Central memory CD4-positive, alpha-beta T cell (primary cell): ENCODE measurements around the gene AP1S1.
"Not testable (repeated sequence)": the region's sequence is repeated elsewhere in the genome, so short reads cannot be mapped to it uniquely, and the experiment has no call there.

Experiments
- DNase-seq: peaks from one replicate; pipeline ENCODE4 v3.0.0; 2022

Gene AP1S1

DNA sequence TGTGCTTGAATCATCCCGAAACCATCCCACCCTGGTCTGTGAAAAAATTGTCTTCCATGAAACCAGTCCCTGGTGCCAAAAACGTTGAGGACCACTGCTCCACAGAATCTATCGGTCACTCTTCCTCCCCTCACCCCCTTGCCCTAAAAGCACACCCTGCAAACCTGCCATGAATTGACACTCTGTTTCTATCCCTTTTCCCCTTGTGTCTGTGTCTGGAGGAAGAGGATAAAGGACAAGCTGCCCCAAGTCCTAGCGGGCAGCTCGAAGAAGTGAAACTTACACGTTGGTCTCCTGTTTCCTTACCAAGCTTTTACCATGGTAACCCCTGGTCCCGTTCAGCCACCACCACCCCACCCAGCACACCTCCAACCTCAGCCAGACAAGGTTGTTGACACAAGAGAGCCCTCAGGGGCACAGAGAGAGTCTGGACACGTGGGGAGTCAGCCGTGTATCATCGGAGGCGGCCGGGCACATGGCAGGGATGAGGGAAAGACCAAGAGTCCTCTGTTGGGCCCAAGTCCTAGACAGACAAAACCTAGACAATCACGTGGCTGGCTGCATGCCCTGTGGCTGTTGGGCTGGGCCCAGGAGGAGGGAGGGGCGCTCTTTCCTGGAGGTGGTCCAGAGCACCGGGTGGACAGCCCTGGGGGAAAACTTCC lies 28.2 kb upstream of the AP1S1 start:
- no peak for DNase-seq

DNA sequence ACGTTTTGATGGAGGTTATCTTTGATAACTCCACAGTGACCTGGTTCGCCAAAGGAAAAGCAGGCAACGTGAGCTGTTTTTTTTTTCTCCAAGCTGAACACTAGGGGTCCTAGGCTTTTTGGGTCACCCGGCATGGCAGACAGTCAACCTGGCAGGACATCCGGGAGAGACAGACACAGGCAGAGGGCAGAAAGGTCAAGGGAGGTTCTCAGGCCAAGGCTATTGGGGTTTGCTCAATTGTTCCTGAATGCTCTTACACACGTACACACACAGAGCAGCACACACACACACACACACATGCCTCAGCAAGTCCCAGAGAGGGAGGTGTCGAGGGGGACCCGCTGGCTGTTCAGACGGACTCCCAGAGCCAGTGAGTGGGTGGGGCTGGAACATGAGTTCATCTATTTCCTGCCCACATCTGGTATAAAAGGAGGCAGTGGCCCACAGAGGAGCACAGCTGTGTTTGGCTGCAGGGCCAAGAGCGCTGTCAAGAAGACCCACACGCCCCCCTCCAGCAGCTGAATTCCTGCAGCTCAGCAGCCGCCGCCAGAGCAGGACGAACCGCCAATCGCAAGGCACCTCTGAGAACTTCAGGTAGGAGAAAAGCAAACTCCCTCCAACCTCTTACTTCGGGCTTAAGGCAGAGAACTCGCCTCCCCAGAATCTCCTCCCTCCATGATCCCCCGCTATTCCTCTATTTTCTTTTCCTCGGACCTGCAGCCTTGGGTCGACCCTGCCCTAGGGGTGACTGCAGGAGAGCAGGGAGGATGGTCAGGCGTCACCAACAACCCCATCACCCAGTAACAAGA lies 27.4 kb upstream of the AP1S1 start, which contains the start of gene SERPINE1:
Gene SERPINE1 (plus strand): TSS at position 454 of the 809 bp plus-strand sequence. CDS start 1,290 bp downstream, outside the sequence.
- DNase-seq = peak; percentile 33

DNA sequence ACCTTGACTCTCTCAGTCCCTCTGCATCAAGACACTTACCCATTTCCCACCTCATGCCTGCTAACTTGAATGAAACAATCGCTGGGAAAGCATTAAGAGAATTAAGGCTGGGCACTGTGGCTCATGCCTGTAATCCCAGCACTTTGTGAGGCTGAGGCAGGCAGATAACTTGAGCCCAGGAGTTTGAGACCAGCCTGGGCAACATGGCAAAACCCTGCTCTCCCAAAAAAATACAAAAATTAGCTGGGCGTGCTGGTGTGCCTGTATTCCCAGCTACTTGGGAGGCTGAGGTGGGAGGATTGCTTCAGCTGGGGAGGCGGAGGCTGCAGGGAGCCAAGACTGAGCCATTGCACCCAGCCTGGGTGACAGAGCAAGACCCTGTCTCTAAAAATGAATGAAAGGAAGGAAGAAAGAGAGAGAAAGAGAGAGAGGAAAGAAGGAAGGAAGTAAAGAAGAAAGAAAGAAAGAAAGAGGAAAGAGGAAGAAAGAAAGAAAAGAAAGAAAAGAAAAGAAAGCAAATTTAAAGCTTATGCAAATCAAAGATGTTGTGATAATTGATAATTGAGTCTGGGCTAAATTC lies 26.7 kb upstream of the AP1S1 start:
- DNase-seq = no peak

DNA sequence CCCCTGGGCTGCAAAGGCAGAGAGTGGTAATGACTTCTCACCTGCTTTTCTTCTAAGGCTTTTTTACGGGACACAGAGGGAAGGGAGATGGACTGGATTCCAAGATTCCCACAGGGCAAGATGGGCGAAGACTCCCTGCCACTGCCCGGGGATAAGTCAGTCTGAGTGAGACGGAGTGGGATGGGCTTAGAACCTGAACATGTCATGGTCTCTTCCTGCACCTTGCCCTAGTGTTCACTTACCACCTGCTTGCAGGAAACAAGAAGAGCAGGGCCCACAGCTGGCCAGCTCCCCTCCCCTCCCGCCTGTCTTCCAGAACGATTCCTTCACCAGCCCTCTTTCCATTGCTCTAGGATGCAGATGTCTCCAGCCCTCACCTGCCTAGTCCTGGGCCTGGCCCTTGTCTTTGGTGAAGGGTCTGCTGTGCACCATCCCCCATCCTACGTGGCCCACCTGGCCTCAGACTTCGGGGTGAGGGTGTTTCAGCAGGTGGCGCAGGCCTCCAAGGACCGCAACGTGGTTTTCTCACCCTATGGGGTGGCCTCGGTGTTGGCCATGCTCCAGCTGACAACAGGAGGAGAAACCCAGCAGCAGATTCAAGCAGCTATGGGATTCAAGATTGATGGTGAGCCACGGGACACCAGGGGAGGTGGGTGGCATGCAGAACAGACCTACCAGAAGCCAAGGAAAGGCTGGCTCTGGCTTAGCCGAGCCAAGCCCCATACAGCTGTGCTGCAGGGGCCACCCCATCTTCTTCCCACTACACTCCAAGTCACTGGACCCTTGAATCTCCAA lies 26.0 kb upstream of the AP1S1 start:
- no peak for DNase-seq

DNA sequence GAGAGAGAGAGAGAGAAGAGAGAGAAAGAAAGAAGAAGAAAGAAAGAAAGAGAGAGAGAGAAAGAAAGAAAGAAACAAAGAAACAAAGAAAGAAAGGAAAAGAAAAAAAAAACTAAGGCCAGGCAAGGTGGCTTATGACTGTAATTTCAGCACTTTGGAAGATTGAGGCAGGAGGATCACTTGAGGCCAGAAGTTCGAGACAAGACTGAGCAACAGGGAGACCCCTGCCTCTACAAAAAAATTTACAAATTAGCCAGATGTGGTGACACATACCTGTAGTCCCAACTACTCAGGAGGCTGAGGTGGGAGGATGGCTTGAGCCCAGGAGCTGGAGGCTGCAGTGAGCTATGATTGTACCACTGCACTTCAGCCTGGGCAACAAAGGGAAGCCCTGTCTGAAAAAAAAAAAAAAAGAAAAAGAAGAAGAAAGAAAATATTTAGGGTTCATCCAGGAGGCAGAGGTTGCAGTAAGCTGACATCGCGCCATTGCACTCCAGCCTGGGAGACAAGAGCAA lies 24.6 kb upstream of the AP1S1 start:
- DNase-seq = no peak

DNA sequence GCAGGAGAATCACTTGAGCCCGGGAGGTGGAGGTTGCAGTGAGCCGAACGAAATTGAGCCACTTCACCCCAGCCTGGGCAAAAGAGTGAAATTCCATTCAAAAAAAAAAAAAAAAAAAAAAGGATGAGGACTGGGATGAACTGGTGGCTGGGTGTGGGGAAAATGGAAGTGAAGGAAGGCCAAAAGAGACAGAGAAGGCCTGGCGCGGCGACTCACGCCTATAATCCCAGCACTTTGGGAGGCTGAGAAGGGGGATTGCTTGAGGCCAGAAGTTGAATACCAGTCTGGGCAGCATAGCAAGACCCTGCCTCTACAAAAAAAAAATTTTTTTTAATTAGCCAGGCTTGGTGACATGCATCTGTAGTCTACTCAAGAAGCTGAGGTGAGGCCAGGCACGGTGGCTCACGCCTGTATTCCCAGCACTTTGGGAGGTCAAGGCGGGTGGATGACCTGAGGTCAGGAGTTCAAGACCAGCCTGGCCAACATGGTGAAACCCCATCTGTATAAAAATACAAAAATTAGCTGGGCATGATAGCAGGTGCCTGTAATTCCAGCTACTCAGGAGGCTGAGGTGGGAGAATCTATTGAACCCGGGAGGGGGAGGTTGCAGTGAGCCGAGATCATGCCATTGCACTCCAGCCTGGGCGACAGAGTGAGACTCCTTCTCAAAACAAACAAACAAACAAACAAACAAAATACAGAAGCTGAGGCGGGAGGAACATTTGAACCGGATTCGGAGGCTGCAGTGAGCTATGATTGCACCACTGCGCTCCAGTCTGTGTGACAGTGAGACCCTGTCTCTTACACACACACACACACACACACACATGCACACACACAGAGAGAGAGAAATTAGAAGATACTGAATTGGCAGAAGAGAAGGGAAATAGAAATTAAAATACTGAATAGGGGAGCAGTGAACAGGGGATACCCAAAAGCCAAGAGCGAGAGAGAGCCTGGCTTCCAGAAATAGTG lies 21.4 kb upstream of the AP1S1 start:
- not testable (repeated sequence) for DNase-seq

DNA sequence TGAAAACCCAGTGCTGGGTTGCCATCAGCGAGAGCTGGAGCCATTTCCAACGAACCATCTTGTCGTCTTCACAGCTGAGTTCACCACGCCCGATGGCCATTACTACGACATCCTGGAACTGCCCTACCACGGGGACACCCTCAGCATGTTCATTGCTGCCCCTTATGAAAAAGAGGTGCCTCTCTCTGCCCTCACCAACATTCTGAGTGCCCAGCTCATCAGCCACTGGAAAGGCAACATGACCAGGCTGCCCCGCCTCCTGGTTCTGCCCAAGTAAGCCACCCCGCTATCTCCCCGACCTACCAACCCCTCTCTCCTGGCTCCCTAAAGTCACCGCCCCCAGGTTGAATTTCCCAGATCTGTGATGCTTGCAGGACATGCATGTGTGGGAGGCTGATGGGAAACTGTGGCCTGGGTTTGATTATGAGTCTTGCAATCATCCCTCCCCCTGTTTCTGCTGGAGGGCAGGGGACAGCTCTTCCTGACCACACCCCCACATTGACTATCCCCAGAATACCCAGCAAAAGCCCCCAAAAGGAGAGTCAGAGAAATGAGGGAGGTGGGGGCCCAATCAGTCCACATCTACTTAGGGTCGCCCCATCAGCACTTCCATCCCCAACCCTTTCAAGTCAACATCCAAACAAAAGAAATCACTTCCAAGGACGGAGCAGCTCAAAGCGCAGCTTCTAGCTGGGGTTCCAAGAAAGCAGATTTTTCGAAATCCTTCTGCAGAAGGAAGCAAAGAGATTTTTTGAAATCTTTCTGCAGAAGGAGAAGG lies 20.5 kb upstream of the AP1S1 start:
- DNase-seq = no peak

DNA sequence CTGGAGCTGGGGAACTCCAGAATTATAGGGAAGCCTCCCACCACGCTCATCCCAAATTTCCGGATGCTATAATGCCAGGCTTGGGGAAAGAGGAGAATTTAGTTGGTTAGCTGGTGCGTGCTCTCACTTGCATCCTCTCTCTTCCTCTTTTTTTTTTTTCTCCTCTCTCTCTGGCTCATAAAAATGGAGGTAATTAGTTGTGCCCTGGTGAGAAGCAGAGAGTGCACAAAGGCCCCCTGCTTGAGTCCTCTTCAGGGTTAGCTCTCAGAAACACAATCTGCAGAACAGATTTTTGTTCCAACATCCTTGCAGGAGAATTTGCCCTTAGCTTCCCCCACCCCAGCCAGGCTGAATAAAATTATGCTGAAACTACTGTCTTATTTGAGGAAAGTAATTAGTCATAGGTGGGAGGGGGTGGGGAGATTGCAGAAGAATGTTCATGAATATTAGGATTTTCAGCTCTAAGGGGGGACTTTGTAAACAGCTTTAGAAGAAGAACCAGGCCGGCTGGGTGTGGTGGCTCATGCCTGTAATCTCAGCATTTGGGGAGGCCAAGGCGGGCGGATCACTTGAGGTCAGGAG lies 19.8 kb upstream of the AP1S1 start:
- no peak for DNase-seq

DNA sequence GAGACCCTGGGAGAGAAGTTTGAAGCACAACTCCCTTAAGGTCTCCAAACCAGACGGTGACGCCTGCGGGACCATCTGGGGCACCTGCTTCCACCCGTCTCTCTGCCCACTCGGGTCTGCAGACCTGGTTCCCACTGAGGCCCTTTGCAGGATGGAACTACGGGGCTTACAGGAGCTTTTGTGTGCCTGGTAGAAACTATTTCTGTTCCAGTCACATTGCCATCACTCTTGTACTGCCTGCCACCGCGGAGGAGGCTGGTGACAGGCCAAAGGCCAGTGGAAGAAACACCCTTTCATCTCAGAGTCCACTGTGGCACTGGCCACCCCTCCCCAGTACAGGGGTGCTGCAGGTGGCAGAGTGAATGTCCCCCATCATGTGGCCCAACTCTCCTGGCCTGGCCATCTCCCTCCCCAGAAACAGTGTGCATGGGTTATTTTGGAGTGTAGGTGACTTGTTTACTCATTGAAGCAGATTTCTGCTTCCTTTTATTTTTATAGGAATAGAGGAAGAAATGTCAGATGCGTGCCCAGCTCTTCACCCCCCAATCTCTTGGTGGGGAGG lies 16.5 kb upstream of the AP1S1 start:
- DNase-seq = no peak

DNA sequence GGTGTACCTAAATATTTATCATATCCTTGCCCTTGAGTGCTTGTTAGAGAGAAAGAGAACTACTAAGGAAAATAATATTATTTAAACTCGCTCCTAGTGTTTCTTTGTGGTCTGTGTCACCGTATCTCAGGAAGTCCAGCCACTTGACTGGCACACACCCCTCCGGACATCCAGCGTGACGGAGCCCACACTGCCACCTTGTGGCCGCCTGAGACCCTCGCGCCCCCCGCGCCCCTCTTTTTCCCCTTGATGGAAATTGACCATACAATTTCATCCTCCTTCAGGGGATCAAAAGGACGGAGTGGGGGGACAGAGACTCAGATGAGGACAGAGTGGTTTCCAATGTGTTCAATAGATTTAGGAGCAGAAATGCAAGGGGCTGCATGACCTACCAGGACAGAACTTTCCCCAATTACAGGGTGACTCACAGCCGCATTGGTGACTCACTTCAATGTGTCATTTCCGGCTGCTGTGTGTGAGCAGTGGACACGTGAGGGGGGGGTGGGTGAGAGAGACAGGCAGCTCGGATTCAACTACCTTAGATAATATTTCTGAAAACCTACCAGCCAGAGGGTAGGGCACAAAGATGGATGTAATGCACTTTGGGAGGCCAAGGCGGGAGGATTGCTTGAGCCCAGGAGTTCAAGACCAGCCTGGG lies 15.9 kb upstream of the AP1S1 start:
- peak; percentile 63 for DNase-seq

DNA sequence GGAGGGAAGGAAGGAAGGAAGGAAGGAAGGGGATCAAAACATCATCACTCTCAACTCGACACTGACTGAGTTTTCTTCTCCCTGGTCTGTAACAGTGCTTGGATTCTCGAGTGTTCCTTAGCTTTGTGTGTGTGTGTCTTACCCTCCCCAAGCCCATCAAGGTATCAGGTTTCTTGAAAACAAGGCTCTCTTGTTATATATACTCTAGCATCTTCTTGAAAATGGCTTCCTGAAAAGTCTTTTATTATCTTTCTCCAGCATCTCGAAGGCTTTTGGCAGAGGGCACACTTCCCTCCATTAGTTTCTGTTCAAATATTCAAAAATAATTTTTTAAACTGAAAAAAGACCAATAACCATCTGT lies 14.0 kb upstream of the AP1S1 start:
- DNase-seq = no peak

DNA sequence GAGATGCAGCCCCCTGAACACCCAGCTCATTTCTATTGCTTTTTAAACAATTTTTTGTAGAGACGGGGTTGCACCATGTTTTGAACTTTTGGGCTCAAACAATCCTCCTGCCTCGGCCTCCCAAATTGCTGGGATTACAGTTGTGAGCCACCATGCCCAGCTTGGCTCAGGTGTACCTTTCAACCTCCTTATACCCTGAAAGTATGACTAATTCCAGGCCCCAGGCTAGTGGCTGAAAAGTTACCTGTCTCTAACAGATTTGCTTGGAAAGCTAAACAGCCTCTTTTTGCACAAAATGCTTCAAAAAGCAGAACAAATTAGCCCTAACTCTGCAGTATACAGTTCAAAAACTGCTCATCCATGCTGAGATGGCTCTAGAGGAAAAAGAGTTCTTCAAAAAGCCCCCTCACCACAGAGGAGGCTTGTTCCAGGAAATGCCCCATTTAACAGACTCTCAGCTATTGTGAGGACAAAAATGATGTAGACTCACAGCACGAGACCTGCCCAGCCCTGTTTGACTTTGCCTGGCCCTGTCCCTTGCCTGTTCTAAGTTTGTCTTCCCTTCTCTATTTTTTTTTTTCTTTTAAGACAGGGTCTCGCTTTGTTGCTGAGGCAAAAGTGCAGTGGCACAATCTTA lies 13.4 kb upstream of the AP1S1 start:
- no peak for DNase-seq

DNA sequence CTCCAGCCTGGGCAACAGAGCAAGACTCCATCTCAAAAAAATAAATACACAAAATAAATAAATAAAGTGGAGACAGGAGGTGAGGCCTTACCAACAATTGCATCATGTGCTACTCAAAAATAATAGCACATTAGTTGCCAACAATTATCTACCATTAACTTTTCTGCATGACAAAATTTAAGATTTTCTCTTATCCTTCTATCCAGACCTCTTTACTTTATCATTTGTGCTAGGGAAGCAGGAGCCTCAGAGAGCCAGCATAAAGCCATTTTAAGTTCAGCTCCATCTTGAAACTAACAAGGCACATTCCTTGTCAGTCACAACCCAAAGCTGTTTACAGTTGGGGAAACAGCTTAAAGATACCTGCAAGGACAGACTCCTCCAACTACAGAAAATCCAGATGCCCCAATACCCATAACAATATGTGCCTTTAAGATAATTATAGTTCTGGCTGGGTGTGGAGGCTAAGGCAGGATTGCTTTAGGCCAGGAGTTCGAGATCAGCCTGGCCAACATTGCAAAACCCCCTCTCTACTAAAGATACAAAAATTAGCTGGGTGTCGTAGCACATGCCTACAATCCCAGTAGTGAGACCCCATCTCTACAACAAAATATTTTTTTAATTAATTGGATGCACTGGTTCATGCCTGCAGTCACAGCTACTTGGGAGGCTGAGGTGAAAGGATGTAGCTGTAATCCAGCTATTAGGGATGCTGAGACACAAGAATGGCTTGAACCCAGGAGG lies 2.2 kb upstream of the AP1S1 start:
- no peak for DNase-seq

DNA sequence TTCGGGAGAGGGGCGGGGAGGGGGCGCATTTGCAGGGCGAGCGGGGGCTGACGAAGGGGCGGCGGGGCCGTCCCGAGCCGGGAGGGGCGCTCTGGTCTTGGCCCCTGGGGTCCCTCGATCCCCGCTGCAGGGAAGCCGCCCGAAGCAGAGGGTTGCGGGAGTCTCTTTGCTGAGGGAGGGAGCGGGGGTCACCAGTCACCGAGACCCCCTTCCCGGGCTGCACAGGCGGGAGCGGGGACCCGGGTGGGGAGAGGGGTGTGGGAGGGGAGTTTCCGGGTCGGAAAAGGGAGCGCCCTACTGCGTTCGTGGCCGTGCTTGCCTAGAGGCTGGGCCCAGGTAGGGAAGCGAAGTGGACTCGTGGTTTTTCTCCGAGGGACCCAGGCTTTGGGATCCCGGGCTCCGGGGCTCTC lies 422 bp downstream of the AP1S1 start:
- DNase-seq = no peak

DNA sequence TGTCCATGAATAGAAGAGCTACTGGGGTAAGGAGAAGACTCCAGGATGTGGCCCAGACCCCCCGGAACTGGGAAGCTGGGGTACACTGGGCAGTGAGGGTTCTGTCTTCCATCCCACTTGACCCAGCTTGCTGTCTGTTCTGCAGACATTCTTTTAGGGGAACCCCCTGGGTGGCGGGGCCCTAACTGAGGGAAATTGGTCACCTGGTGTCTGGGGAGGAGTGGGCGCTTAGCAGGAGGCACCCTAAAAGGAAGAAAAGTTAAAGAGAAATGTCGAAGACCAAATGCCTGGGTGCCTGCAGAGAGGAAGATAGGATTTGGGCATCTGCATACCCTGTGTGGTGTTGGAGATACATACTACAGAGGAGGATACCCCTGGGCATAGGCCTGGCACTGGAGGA lies 1.0 kb downstream of the AP1S1 start:
- no peak for DNase-seq

DNA sequence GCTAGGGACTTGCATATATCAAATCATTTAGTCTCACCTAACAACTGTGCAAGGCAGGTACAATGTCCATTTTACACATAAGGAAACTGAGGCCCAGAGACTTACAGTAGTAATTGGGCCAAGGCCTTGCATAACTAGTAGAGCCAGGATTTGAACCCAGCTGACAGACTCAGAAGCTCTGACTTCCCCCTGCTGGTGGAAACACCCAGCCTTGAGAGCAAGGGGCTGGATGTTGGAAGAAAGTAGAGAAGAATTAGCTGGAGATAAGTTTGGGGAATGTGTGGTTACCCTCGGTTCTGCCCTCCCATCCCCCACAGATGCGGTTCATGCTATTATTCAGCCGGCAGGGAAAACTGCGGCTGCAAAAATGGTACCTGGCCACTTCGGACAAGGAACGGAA lies 2.0 kb downstream of the AP1S1 start:
- no peak for DNase-seq

DNA sequence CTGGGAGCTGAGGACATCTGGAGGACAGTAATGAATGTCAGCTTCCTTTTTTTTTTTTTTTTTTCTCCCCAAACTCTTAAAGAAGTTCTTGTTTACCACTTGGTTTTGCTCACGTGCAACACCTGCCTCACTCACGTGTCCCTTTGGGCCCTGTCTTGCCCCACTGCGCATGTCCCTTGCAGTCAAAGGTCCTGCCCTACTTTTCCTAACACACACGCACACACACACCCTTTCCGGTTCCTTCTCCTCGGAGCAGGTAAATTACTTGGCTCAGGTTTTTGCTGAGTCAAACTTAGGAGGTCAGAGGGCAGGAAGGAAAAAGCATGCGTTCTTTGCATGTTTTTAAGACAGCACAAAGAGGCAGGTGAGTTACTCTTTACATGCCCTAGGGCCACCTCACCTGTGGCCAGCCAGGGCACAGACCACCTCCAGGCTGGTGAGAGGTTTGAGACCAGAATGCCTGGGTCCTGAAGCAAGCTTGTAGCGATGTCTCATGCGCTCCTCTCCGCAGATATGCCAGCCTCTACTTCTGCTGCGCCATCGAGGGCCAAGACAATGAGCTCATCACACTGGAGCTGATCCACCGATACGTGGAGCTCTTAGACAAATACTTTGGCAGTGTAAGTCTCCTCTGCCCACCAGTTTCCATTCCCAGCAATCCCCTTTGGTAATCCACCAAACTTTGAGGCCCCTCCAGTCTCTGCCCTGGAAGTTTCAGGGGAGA lies 2.8 kb downstream of the AP1S1 start:
- no peak for DNase-seq
